A549 treated with AZD2906 at 1 μM for 4 hours (cell line): ENCODE measurements around the gene ZNF512B. TPM values are rescaled to one million over a fixed set of nuclear protein-coding genes. Genes with fewer than 3 reads are reported as not detected.

ENCODE experiments used
- total RNA-seq: library from RNA; stranded (reverse); fragments of 200-300 nt; extraction: Qiagen RNA extraction; gene quantifications from 5 replicates; pipeline ENCODE4 v1.2.3, GENCODE V29; 2022

ZNF512B gene
- 10.2 to 13.7 TPM (median 11.8 TPM) in 5 replicates for total RNA-seq

GRCh38 chr20:63969838-63970713 is at the start of gene ZNF512B:
Gene ZNF512B, minus strand, starts transcription at chr20:63969930. Its CDS starts 1,980 bp downstream, at chr20:63967950.

GRCh38 chr20:63980806-63981728 is 11.3 kb upstream of the ZNF512B start, which contains the start of gene PRPF6:
Gene PRPF6, plus strand, starts transcription at chr20:63981132. Its CDS starts 114 bp downstream, at chr20:63981246.

GRCh38 chr20:63979557-63980316 is 10.0 kb upstream of the ZNF512B start, which contains the start of gene SAMD10:
Gene SAMD10, minus strand, starts transcription at chr20:63979642. Its CDS starts 175 bp downstream, at chr20:63979467.

GRCh38 chr20:63955827-63956663 is 13.7 kb downstream of the ZNF512B start, which contains the start of gene UCKL1:
Gene UCKL1, minus strand, starts transcription at chr20:63956416. Its CDS starts 44 bp downstream, at chr20:63956372.

Other genes with a start within 250 kb of the ZNF512B start
- 3.7 to 10.8 TPM (median 9.0 TPM) in 5 replicates for gene LIME1, start 233.3 kb downstream of the ZNF512B start, total RNA-seq
- gene SLC2A4RG, start 230.2 kb downstream of the ZNF512B start, total RNA-seq: 55.9 to 101 TPM (median 89.8 TPM) in 5 replicates
- gene ZBTB46, start 138.7 kb downstream of the ZNF512B start, total RNA-seq: 0.73 to 0.85 TPM (median 0.76 TPM) in 5 replicates
- gene ABHD16B, start 108.4 kb downstream of the ZNF512B start, total RNA-seq: not detected in 5 replicates
- 131 to 135 TPM (median 134 TPM) in 5 replicates for gene TPD52L2, start 104.7 kb downstream of the ZNF512B start, total RNA-seq
- gene DNAJC5, start 74.8 kb downstream of the ZNF512B start, total RNA-seq: 25.9 to 29.2 TPM (median 28.0 TPM) in 5 replicates
- gene UCKL1, start 13.5 kb downstream of the ZNF512B start, total RNA-seq: 26.1 to 36.0 TPM (median 31.2 TPM) in 5 replicates
- 0.05 TPM in 1 of 5 replicates, not detected in the others for gene SAMD10, start 9.7 kb upstream of the ZNF512B start, total RNA-seq
- gene PRPF6, start 11.2 kb upstream of the ZNF512B start, total RNA-seq: 52.7 to 54.9 TPM (median 54.7 TPM) in 5 replicates
- 0.10 to 0.56 TPM (median 0.41 TPM) in 5 replicates for gene C20orf204, start 66.3 kb upstream of the ZNF512B start, total RNA-seq
- gene SOX18, start 79.7 kb upstream of the ZNF512B start, total RNA-seq: 1.6 to 2.9 TPM (median 2.6 TPM) in 5 replicates
- gene TCEA2, start 93.3 kb upstream of the ZNF512B start, total RNA-seq: 30.0 to 51.1 TPM (median 47.8 TPM) in 5 replicates
- 39.1 to 53.5 TPM (median 50.3 TPM) in 5 replicates for gene RGS19, start 109.6 kb upstream of the ZNF512B start, total RNA-seq
- 1.3 to 2.3 TPM (median 1.7 TPM) in 5 replicates for gene OPRL1, start 110.2 kb upstream of the ZNF512B start, total RNA-seq
- gene LKAAEAR1, start 114.5 kb upstream of the ZNF512B start, total RNA-seq: 0.65 to 3.1 TPM (median 2.4 TPM) in 5 replicates
- not detected in 5 replicates for gene NPBWR2, start 137.6 kb upstream of the ZNF512B start, total RNA-seq
- 0.11 to 0.75 TPM (median 0.22 TPM) in 5 replicates for gene MYT1, start 194.5 kb upstream of the ZNF512B start, total RNA-seq